A549 (cell line): ENCODE data around the gene MOV10L1. TPM values are rescaled to one million over a fixed set of nuclear protein-coding genes. Genes with fewer than 3 reads are reported as not detected.

Experiments
- ATAC-seq, 2 experiments: fragments of 200-7000 bp in 1 of 2; fragments of >200 bp in 1 of 2; cut with Nextera tagmentation in 1 of 2; cut with Tn5 transposase in 1 of 2; 3 replicates each; pipeline versions ENCODE4 v1.8.0 to v1.9.1; 2018 to 2020; ENCODE audit warnings: mild to moderate bottlenecking in 1 of 2, moderate library complexity in 1 of 2
- CTCF ChIA-PET: fragments of 300-600 bp; sonication (Branson Sonifier 250); formaldehyde crosslinking; extraction: SDS; loops from one replicate; lab custom pipeline; 2021; ENCODE audit warnings: antibody characterized with exemption, inconsistent platforms; lab: Yijun Ruan, JAX
- POLR2A ChIA-PET: fragments of 350-600 bp; formaldehyde crosslinking; extraction: SDS; loops from one replicate; lab custom pipeline; 2021; ENCODE audit warnings: antibody characterized with exemption, inconsistent platforms; lab: Yijun Ruan, JAX
- DNase-seq, 2 experiments: peaks; one replicate each; pipeline versions ENCODE4 v3.0.0 to v3.0.0-alpha.2; 2011 to 2016; ENCODE audit warnings: low read depth in 1 of 2, low spot score in 1 of 2
- FAIRE-seq: peaks from 2 replicates; lab custom pipeline; 2011; peaks lifted over from hg19 to GRCh38; lab: Jason Lieb, UNC
- H3K27ac ChIP-seq, 2 experiments: fragments of >200 bp; sonication (Bioruptor Twin); formaldehyde crosslinking; 3 replicates each; pipeline ENCODE4 v1.5.1; 2016 to 2017
- H3K4me1 ChIP-seq: fragments of >200 bp; sonication (Bioruptor Twin); formaldehyde crosslinking; 3 replicates; pipeline ENCODE4 v1.6.1; 2016
- H3K4me2 ChIP-seq: fragments of >200 bp; sonication (Bioruptor Twin); formaldehyde crosslinking; 3 replicates; pipeline ENCODE4 v1.6.1; 2016
- H3K4me3 ChIP-seq: fragments of >200 bp; sonication (Bioruptor Twin); formaldehyde crosslinking; 3 replicates; pipeline ENCODE4 v1.5.1; 2016
- H3K9me3 ChIP-seq: fragments of >200 bp; sonication (Bioruptor Twin); formaldehyde crosslinking; 3 replicates; pipeline ENCODE4 v1.6.1; 2016
- BCL3 ChIP-seq: fragments of >200 bp; sonication (Bioruptor Twin); formaldehyde crosslinking; IDR thresholded peaks from 3 replicates; pipeline ENCODE4 v1.6.1; 2016
- CBX2 ChIP-seq: fragments of 200-600 bp; sonication (generic); IDR thresholded peaks from 2 replicates; pipeline ENCODE4 v1.6.1; 2016; ENCODE audit warnings: low read depth, mild to moderate bottlenecking, borderline replicate concordance
- CBX8 ChIP-seq: fragments of 200-600 bp; sonication (generic); IDR thresholded peaks from 2 replicates; pipeline ENCODE4 v1.6.1; 2016
- CEBPB ChIP-seq, 2 experiments: fragments of >200 bp in 1 of 2; sonication (Bioruptor Twin) in 1 of 2; formaldehyde crosslinking in 1 of 2; IDR thresholded peaks; 2 replicates each; pipeline ENCODE4 v1.6.1; 2012 to 2016
- CHD2 ChIP-seq: fragments of 150-350 bp; IDR thresholded peaks from 2 replicates; pipeline ENCODE4 v1.6.1; 2014; ENCODE audit warnings: low read length; ENCODE audit not compliant: partially characterized antibody
- E2F6 ChIP-seq: IDR thresholded peaks from 2 replicates; pipeline ENCODE4 v1.6.1; 2012; ENCODE audit warnings: low read depth, borderline replicate concordance
- EHF ChIP-seq: fragments of 250-450 bp; sonication (Bioruptor Pico); IDR thresholded peaks from 2 replicates; pipeline ENCODE4 v1.5.0; 2020; ENCODE audit warnings: mild to moderate bottlenecking
- ELK1 ChIP-seq: fragments of 150-350 bp; IDR thresholded peaks from 2 replicates; pipeline ENCODE4 v1.6.1; 2014; ENCODE audit warnings: low read depth, mild to moderate bottlenecking, low read length
- EP300 ChIP-seq, 2 experiments: fragments of >200 bp; sonication (Bioruptor Twin); formaldehyde crosslinking; IDR thresholded peaks; 2 replicates in 1 of 2; 3 replicates in 1 of 2; pipeline ENCODE4 v1.6.1; 2016 to 2017
- ESRRA ChIP-seq: fragments of 150-350 bp; IDR thresholded peaks from 2 replicates; pipeline ENCODE4 v1.6.1; 2014; ENCODE audit warnings: mild to moderate bottlenecking, low read length, borderline replicate concordance
- GATA3 ChIP-seq: IDR thresholded peaks from 2 replicates; pipeline ENCODE4 v1.6.1; 2012; ENCODE audit warnings: borderline replicate concordance
- HMGXB4 ChIP-seq: fragments of 250-450 bp; sonication (Bioruptor Pico); IDR thresholded peaks from 2 replicates; pipeline ENCODE4 v1.5.0; 2021; ENCODE audit warnings: mild to moderate bottlenecking, moderate library complexity, borderline replicate concordance
- HOXA7 ChIP-seq: fragments of 250-450 bp; sonication (Bioruptor Pico); IDR thresholded peaks from 2 replicates; pipeline ENCODE4 v1.5.0; 2020; ENCODE audit warnings: mild to moderate bottlenecking, moderate library complexity
- JUNB ChIP-seq: fragments of >200 bp; sonication (Bioruptor Twin); formaldehyde crosslinking; IDR thresholded peaks from 2 replicates; pipeline ENCODE4 v1.6.1; 2016
- KDM1A ChIP-seq: fragments of 200-600 bp; sonication (generic); IDR thresholded peaks from 2 replicates; pipeline ENCODE4 v1.6.1; 2016; ENCODE audit warnings: low read depth, mild to moderate bottlenecking
- MAZ ChIP-seq: fragments of 150-350 bp; IDR thresholded peaks from 2 replicates; pipeline ENCODE4 v1.6.1; 2014; ENCODE audit warnings: antibody characterized with exemption, low read depth, low read length, borderline replicate concordance
- MYC ChIP-seq: IDR thresholded peaks from 2 replicates; pipeline ENCODE4 v1.6.1; 2012; ENCODE audit warnings: mild to moderate bottlenecking, inconsistent platforms, low read length, improper control_type of control experiment, borderline replicate concordance
- NPAS2 ChIP-seq: fragments of 250-450 bp; sonication (Bioruptor Pico); IDR thresholded peaks from 2 replicates; pipeline ENCODE4 v1.8.0; 2022; ENCODE audit warnings: mild to moderate bottlenecking, moderate library complexity, borderline replicate concordance
- NR3C1 ChIP-seq: fragments of >200 bp; sonication (Bioruptor Twin); formaldehyde crosslinking; IDR thresholded peaks from 3 replicates; pipeline ENCODE4 v1.6.1; 2017
- POLR2A ChIP-seq: IDR thresholded peaks from 2 replicates; pipeline ENCODE4 v1.6.1; 2012; ENCODE audit warnings: mild to moderate bottlenecking, low read length
- RARB ChIP-seq: fragments of 250-450 bp; sonication (Bioruptor Pico); IDR thresholded peaks from 2 replicates; pipeline ENCODE4 v1.8.0; 2021; ENCODE audit warnings: mild to moderate bottlenecking, moderate library complexity
- RCOR1 ChIP-seq: fragments of 150-350 bp; IDR thresholded peaks from 2 replicates; pipeline ENCODE4 v1.6.1; 2014; ENCODE audit warnings: antibody characterized with exemption, low read length, low read depth
- RFX5 ChIP-seq: fragments of 450-650 bp; IDR thresholded peaks from 2 replicates; pipeline ENCODE4 v1.7.1; 2014; ENCODE audit warnings: antibody characterized with exemption, mild to moderate bottlenecking, moderate library complexity
- RNF2 ChIP-seq: fragments of 200-600 bp; sonication (generic); IDR thresholded peaks from 2 replicates; pipeline ENCODE4 v1.6.1; 2016; ENCODE audit warnings: low read depth, mild to moderate bottlenecking, antibody characterized with exemption, moderate library complexity, borderline replicate concordance
- SMC3 ChIP-seq: fragments of >200 bp; sonication (Bioruptor Twin); formaldehyde crosslinking; IDR thresholded peaks from 3 replicates; pipeline ENCODE4 v1.6.1; 2018; ENCODE audit warnings: inconsistent platforms
- SREBF2 ChIP-seq: fragments of 450-650 bp; IDR thresholded peaks from 2 replicates; pipeline ENCODE4 v1.6.1; 2014; ENCODE audit warnings: mild to moderate bottlenecking, moderate library complexity
- TFCP2L1 ChIP-seq: fragments of 250-450 bp; sonication (Bioruptor Pico); IDR thresholded peaks from 2 replicates; pipeline ENCODE4 v1.5.0; 2021; ENCODE audit warnings: mild to moderate bottlenecking
- ZNF302 ChIP-seq: fragments of 250-450 bp; sonication (Bioruptor Pico); IDR thresholded peaks from 2 replicates; pipeline ENCODE4 v1.9.0; 2021; ENCODE audit warnings: inconsistent platforms, mild to moderate bottlenecking, moderate library complexity
- ZSCAN20 ChIP-seq: fragments of 250-450 bp; sonication (Bioruptor Pico); IDR thresholded peaks from 2 replicates; pipeline ENCODE4 v1.8.0; 2022; ENCODE audit warnings: mild to moderate bottlenecking, moderate library complexity
- WGBS: methylation state at CpG from one replicate; pipeline ENCODE4 v1.1.6; 2017; ENCODE audit errors: missing lambda C conversion rate; 5-methylcytosine and 5-hydroxymethylcytosine counted together
- polyA plus RNA-seq, 4 experiments: library from polyadenylated mRNA; depleted of rRNA in 3 of 4; stranded (reverse); fragments of >200 nt; fragmentation: RNase III in 1 of 4; extraction: RNeasy Plus Mini Kit Qiagen cat#74134 plus additional on column Dnase treatment in 1 of 4; gene quantifications; 2 replicates in 3 of 4; 3 replicates in 1 of 4; pipeline ENCODE4 v1.2.3, GENCODE V29; 2011 to 2017

Gene MOV10L1
- polyA plus RNA-seq, 2 of the 4 experiments (the other 2 are of a cell fraction): 0.04 TPM

- H3K4me3 ChIP-seq: no peak overlapping the region
- 68% methylated on average over 22 of the region's 35 CpGs for WGBS
Measured at GRCh38 chr22:50150161-50151129, 60.6 kb downstream of the MOV10L1 start.

GRCh38 chr22:50151571-50152537, 62.0 kb downstream of the MOV10L1 start:
- ChIA-PET CTCF (interaction anchor here (0.8 kb wide), 1 partner anchor 54 kb away, joined by 3 read pairs; no protein-coding TSS in a partner anchor), POLR2A (no interaction called here)
- DNase-seq (no peak), FAIRE-seq (no peak), ATAC-seq (no peak)
- 75% methylated on average over 11 of the region's 33 CpGs for WGBS
- Histone ChIP-seq H3K27ac (no peak overlapping the region), H3K4me1 (no peaks in the 10 kb centered on the region), H3K9me3 (no peaks in the 10 kb centered on the region), H3K4me2 (no peak overlapping the region), H3K4me3 (no peak overlapping the region)
- TF ChIP-seq HOXA7 (CRISPR knock-in tag) (no peak), POLR2A (no peak), ZSCAN20 (CRISPR knock-in tag) (no peak), RARB (no peak), HMGXB4 (CRISPR knock-in tag) (no peak), JUNB (no peak), RFX5 (no peak), BCL3 (no peak), NPAS2 (CRISPR knock-in tag) (no peak), CBX2 (no peak), TFCP2L1 (no peak), EHF (CRISPR knock-in tag) (no peak), KDM1A (no peak), ESRRA (no peak), SREBF2 (no peak)

More at GRCh38 chr22:50150161-50151129, 60.6 kb downstream of the MOV10L1 start:
- Histone ChIP-seq H3K27ac (no peak overlapping the region), H3K4me1 (no peaks in the 10 kb centered on the region), H3K4me2 (no peak overlapping the region), H3K9me3 (no peaks in the 10 kb centered on the region)
- ATAC-seq (no peak), FAIRE-seq (no peak), DNase-seq (no peak)
- POLR2A ChIA-PET: interaction anchor here (0.7 kb wide), 1 partner anchor 58 kb away, joined by 5 read pairs; no protein-coding TSS in a partner anchor
- no peak for TF ChIP-seq ZSCAN20 (CRISPR knock-in tag)
- no peak for TF ChIP-seq SREBF2
- no peak for TF ChIP-seq NPAS2 (CRISPR knock-in tag)
- TF ChIP-seq SMC3: no peak
- no peak for TF ChIP-seq RNF2
- no peak for TF ChIP-seq ELK1
- TF ChIP-seq E2F6: no peak
- no peak for TF ChIP-seq RARB
- TF ChIP-seq CHD2: no peak
- TF ChIP-seq GATA3: no peak
- no peak for TF ChIP-seq RCOR1
- TF ChIP-seq CEBPB (IDR thresholded peaks at IDR 0.05): no peak
- TF ChIP-seq MYC: no peak
- TF ChIP-seq EHF (CRISPR knock-in tag): no peak
- TF ChIP-seq ZNF302 (CRISPR knock-in tag): no peak
- TF ChIP-seq CBX8: no peak
- no peak for TF ChIP-seq MAZ
- TF ChIP-seq EP300 (IDR thresholded peaks at IDR 0.05): no peak
- TF ChIP-seq NR3C1: no peak
- no peak for TF ChIP-seq HOXA7 (CRISPR knock-in tag)
- CTCF ChIA-PET: interaction anchor here (0.8 to 7.3 kb wide), 16 partner anchors 8 to 219 kb away, joined by 3 to 32 read pairs (median 8); no protein-coding TSS in a partner anchor
